HG03460 (cell line): ENCODE measurements around the gene PNPLA5.
A peak's percentile ranks its signal among the peaks of the same experiment; 100 is the strongest.

Experiments used
- ATAC-seq: cut with Tn5 transposase; IDR thresholded peaks from one replicate; pipeline ENCODE4 v1.9.1; 2021; ENCODE audit not compliant: unreplicated experiment

The PNPLA5 gene

GRCh38 chr22:43901976-43902643, 10.3 kb upstream of the PNPLA5 start:
- no peak for ATAC-seq

- no peak for ATAC-seq
Observed at GRCh38 chr22:43900206-43900605, 8.4 kb upstream of the PNPLA5 start.

GRCh38 chr22:43897751-43898261, 6.0 kb upstream of the PNPLA5 start:
- no peak for ATAC-seq

GRCh38 chr22:43895986-43896645, 4.3 kb upstream of the PNPLA5 start:
- ATAC-seq: no peak

- no peak for ATAC-seq
Observed at GRCh38 chr22:43894122-43894521, 2.3 kb upstream of the PNPLA5 start.

GRCh38 chr22:43893266-43893665, 1.5 kb upstream of the PNPLA5 start:
- no peak for ATAC-seq

- no peak for ATAC-seq
Observed at GRCh38 chr22:43892183-43892894, 526 bp upstream of the PNPLA5 start.

GRCh38 chr22:43890901-43891331, 897 bp downstream of the PNPLA5 start:
- ATAC-seq: no peak

- ATAC-seq: no peak
Observed at GRCh38 chr22:43889860-43890253, 2.0 kb downstream of the PNPLA5 start.

- ATAC-seq: no peak
Observed at GRCh38 chr22:43889201-43889859, 2.5 kb downstream of the PNPLA5 start.

GRCh38 chr22:43888740-43889139, 3.1 kb downstream of the PNPLA5 start:
- no peak for ATAC-seq

- ATAC-seq: no peak
Observed at GRCh38 chr22:43887391-43887790, 4.4 kb downstream of the PNPLA5 start.

- no peak for ATAC-seq
Observed at GRCh38 chr22:43886231-43886630, 5.6 kb downstream of the PNPLA5 start.

- ATAC-seq: no peak
Observed at GRCh38 chr22:43885786-43886185, 6.0 kb downstream of the PNPLA5 start.

GRCh38 chr22:43885319-43885671, 6.5 kb downstream of the PNPLA5 start:
- ATAC-seq: no peak

- peak; percentile 61 for ATAC-seq
Observed at GRCh38 chr22:43884600-43885318, 7.1 kb downstream of the PNPLA5 start.

- no peak for ATAC-seq
Observed at GRCh38 chr22:43883719-43884415, 7.9 kb downstream of the PNPLA5 start.

GRCh38 chr22:43883012-43883661, 8.7 kb downstream of the PNPLA5 start:
- ATAC-seq: no peak

- ATAC-seq: no peak
Observed at GRCh38 chr22:43882122-43882767, 9.6 kb downstream of the PNPLA5 start.
